Right lobe of liver (tissue), 6 donors: ENCODE data around the gene LDB2. TPM values are rescaled to one million over a fixed set of nuclear protein-coding genes. Genes with fewer than 3 reads are reported as not detected.

Experiments
- ATAC-seq, 4 donors: fragments of 200-7000 bp; cut with Tn5 transposase; one replicate each; pipeline ENCODE4 v1.9.1; 2020; ENCODE audit warnings: mild to moderate bottlenecking in 4 of 4, moderate library complexity in 4 of 4
- DNase-seq, 3 donors: peaks; one replicate each; pipeline ENCODE4 v3.0.0-alpha.2; 2020
- H3K27ac ChIP-seq, 3 donors: fragments of 200-600 bp; one replicate each; pipeline ENCODE4 v1.8.0; 2022
- H3K27me3 ChIP-seq, 2 donors: fragments of 200-600 bp; one replicate each; pipeline ENCODE4 v1.8.0; 2022
- H3K36me3 ChIP-seq, 4 donors: fragments of 200-600 bp; sonication (generic) in 1 of 4; one replicate each; pipeline versions ENCODE4 v1.5.1 to v1.8.0; 2017 to 2022; ENCODE audit warnings: control low read depth in 1 of 4
- H3K4me1 ChIP-seq, 4 donors: fragments of 200-600 bp; sonication (generic) in 1 of 4; one replicate each; pipeline versions ENCODE4 v1.5.1 to v1.8.0; 2017 to 2022; ENCODE audit warnings: control low read depth in 1 of 4
- H3K4me3 ChIP-seq, 3 donors: fragments of 200-600 bp; one replicate each; pipeline ENCODE4 v1.8.0; 2022
- H3K9me3 ChIP-seq, 4 donors: fragments of 200-600 bp; sonication (generic) in 1 of 4; one replicate each; pipeline versions ENCODE4 v1.5.1 to v1.8.0; 2017 to 2022; ENCODE audit warnings: control low read depth in 1 of 4
- CTCF ChIP-seq, 4 donors: fragments of 200-600 bp in 3 of 4; fragments of 450-650 bp in 1 of 4; IDR thresholded peaks; one replicate each; pipeline versions ENCODE4 v1.5.1 to v1.8.0; 2016 to 2022; ENCODE audit warnings: antibody characterized with exemption in 4 of 4, mild to moderate bottlenecking in 2 of 4
- POLR2A ChIP-seq: fragments of 450-650 bp; IDR thresholded peaks from one replicate; pipeline ENCODE4 v1.6.1; 2017; ENCODE audit warnings: antibody characterized with exemption, mild to moderate bottlenecking
- WGBS: methylation state at CpG from one replicate; pipeline ENCODE4 v1.1.6; 2018; ENCODE audit warnings: low coverage, low lambda C conversion rate; ENCODE audit not compliant: insufficient coverage; ENCODE audit errors: missing lambda C conversion rate; 5-methylcytosine and 5-hydroxymethylcytosine counted together
- intact Hi-C, 2 donors: fragments of 100-400 bp; cut with DNase I; formaldehyde crosslinking; loops; one replicate each; pipeline versions ENCODE4 v1.11.2 to v1.14.1; 2022
- total RNA-seq, 6 experiments: library from RNA; depleted of rRNA in 2 of 6; stranded (reverse); fragments of >200 nt in 2 of 6; fragmentation: NEBNext Ultra II Directional in 3 of 6; extraction: Animal tissue kit (Norgen Biotek cat#: 25700) in 3 of 6; gene quantifications; one replicate each; pipeline versions ENCODE4 v1.1.0 to v1.2.4, GENCODE V29; 2016 to 2023
- donor health status: DM: no; HTN: yes; CAD: no.
- donor health status: DM: no; HTN: no; CAD: no.
- donor health status: DM: no; HTN: no; CAD: no.
- donor health status: DM: no; HTN: yes; CAD: no.
- donor health status: DM: no; HTN: yes; CAD: no.

Gene LDB2
- total RNA-seq, 6 experiments from 2014 or later, result 11.4 to 26.6 (median 17.3) TPM

DNA sequence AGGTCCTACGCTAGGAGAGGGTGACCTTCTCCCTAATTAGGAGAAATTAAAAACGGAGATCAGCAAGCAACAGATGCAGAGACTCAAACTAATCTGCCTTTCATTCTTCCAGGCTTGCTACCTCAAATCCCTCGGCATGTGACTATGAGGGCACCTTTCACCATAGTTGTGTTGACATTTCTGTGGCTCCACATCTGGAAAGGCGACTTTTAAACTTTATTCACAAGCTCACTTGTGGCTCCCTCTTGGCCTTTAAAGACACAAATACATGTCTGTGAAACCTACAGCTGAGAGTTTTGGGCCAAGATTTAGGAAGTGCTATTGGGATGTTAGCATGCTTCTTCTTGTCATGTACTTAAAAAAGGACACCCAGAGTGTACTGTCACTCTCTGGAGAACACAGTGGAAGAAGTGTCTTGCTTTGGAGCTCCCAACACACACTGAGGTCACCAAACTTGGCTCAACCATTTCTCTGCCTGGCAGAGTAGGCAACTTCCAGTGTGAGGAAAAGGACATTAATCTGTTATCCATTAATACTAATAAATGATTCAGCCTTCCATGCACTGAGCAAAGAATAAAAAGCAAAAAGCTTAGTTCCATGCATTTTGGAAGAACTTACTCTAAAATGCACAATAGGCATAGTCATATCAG is 60.1 kb downstream of the LDB2 start:
- H3K9me3 ChIP-seq, result no peaks in the 10 kb centered on the region
- H3K27me3 ChIP-seq, result no peaks in the 10 kb centered on the region
- H3K4me3 ChIP-seq, result no peak overlapping the region
- peak overlapping the region; percentile 60 to 72 (median 61) for H3K27ac ChIP-seq
- ATAC-seq, result peak; percentile 71 to 77 (median 74)
- intact Hi-C loops, result no loop called here
- 24% methylated on average over 4 of the region's 4 CpGs for WGBS
- TF ChIP-seq POLR2A, result no peak
- TF ChIP-seq CTCF (IDR thresholded peaks at IDR 0.05), result no peak
- peaks cover 0 to 53% (median 24%) of the 10 kb centered on the region in 4 donors for H3K4me1 ChIP-seq
- no peaks in the 10 kb centered on the region for H3K36me3 ChIP-seq
- peak in 1 of 3 donors; percentile 73 for DNase-seq

DNA sequence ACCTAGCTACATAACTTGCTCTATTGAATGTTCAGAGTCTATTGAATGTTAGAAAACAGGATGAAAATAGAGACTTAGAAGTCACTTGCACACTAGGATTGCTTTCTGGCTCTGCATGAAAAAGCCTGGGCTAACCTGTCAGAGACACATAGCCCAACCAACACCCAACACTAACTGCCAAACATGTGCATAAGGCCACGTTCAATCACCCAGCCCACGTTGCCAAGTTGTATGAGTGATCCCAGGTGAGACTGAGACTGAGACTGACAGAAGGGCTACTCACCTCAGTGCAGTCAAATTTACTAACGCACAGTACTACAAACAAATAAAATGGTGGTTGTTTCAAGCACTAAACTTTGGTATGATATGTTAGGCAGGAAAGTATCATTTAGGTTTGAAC is 61.0 kb downstream of the LDB2 start:
- 34% methylated on average over 3 of the region's 3 CpGs for WGBS
- ATAC-seq (peak in 2 of 4 donors; percentile 21 to 60), DNase-seq (peak in 1 of 3 donors; percentile 59)
- H3K27ac ChIP-seq, result peak overlapping the region; percentile 60 to 72 (median 61)
- no peak for TF ChIP-seq POLR2A
- TF ChIP-seq CTCF (IDR thresholded peaks at IDR 0.05), result no peak
- no peaks in the 10 kb centered on the region for H3K9me3 ChIP-seq
- no peaks in the 10 kb centered on the region for H3K36me3 ChIP-seq
- H3K4me3 ChIP-seq, result no peak overlapping the region
- H3K4me1 ChIP-seq, result peaks cover 0 to 57% (median 24%) of the 10 kb centered on the region in 4 donors
- H3K27me3 ChIP-seq, result no peaks in the 10 kb centered on the region
- intact Hi-C loops, result no loop called here

DNA sequence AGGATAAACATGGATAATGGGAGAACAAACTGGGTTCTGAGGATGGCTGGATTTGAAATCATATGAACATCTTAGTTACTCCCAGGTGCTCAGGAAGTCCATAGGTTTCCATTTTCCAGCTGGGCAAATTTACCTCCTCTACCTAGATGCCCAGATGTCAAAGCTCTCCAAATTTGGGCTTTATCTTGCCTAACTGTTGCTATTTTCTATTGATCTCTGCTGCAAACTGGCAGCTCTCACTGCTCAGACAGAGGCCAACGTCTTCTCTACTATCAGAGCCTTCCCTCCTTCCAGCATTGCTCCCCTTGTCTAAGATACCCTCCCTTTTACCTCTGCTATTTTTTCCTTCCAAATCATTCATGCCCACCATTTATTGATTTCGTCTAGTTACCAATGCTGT is 62.1 kb downstream of the LDB2 start:
- Histone ChIP-seq H3K36me3 (no peaks in the 10 kb centered on the region), H3K4me1 (peaks cover 0 to 57% (median 24%) of the 10 kb centered on the region in 4 donors), H3K27me3 (no peaks in the 10 kb centered on the region), H3K27ac (peak overlapping the region; percentile 44 to 61 (median 54)), H3K4me3 (no peak overlapping the region), H3K9me3 (no peaks in the 10 kb centered on the region)
- WGBS, result 38% methylated on average over 2 of the region's 2 CpGs
- DNase-seq, result peak in 1 of 3 donors; percentile 50
- intact Hi-C loops, result no loop called here
- TF ChIP-seq CTCF (IDR thresholded peaks at IDR 0.05) (no peak), POLR2A (no peak)
- peak; percentile 46 to 71 (median 70) for ATAC-seq

GRCh38 chr4:16835597-16836247 is 62.7 kb downstream of the LDB2 start:
- Histone ChIP-seq H3K36me3 (no peaks in the 10 kb centered on the region), H3K9me3 (no peaks in the 10 kb centered on the region), H3K27me3 (no peaks in the 10 kb centered on the region), H3K4me1 (peaks cover 0 to 57% (median 24%) of the 10 kb centered on the region in 4 donors), H3K27ac (peak overlapping the region; percentile 44 to 61 (median 54)), H3K4me3 (no peak overlapping the region)
- WGBS, result 35% methylated on average over 2 of the region's 2 CpGs
- intact Hi-C loops, result no loop called here
- DNase-seq, result no peak
- ATAC-seq, result peak; percentile 72 to 86 (median 79)
- peak; percentile 31 for TF ChIP-seq POLR2A
- no peak for TF ChIP-seq CTCF (IDR thresholded peaks at IDR 0.05)
